A549 (cell line): ENCODE results near the gene C7orf57.

Experiments
- SMC3 ChIP-seq: fragments of >200 bp; sonication (Bioruptor Twin); formaldehyde crosslinking; IDR thresholded peaks from 3 replicates; pipeline ENCODE4 v1.6.1; 2018; ENCODE audit warnings: inconsistent platforms
- TF ChIP-seq, protein P1 (sequence below): fragments of >200 bp; sonication (Bioruptor Twin); formaldehyde crosslinking; IDR thresholded peaks from 3 replicates; pipeline ENCODE4 v1.6.1; 2016
- TF ChIP-seq, protein P2 (sequence below): fragments of >200 bp; sonication (Bioruptor Twin); formaldehyde crosslinking; IDR thresholded peaks from 3 replicates; pipeline ENCODE4 v1.5.1; 2016

DNA sequence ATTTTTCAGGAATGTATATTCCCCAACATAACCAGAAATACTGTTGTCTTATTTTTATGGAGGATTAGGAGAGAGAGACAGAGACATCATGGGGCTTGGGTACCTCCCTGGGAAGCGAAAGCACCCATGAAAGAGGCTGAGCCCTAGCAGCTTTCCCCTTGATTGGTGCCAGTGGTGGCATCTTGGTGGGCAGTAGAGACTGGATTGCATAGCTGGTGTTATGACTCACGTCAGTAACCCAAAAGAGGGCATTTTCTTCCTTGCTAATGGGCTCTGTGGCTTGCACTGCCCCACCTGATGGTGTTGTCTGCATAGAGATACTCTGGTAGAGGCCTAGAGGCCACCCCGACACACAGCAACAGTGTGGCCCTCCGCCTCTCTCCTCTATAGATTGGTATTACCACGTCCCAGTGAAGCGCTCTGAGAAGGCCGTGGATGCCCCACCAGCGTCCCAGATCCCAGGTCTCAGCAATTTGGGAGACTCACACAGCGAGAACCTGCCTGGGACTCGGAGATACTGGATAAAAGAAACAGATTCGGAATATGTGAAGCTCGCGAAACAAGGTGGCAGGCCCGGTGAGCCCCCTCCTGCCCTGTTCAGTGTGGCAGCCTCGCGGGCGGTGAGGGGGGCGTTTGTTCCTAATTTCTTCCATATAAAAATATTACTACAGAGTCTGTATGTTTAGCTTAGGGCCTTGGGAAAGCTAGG, 5.8 kb downstream of the C7orf57 start:
- TF ChIP-seq, protein P1, sequence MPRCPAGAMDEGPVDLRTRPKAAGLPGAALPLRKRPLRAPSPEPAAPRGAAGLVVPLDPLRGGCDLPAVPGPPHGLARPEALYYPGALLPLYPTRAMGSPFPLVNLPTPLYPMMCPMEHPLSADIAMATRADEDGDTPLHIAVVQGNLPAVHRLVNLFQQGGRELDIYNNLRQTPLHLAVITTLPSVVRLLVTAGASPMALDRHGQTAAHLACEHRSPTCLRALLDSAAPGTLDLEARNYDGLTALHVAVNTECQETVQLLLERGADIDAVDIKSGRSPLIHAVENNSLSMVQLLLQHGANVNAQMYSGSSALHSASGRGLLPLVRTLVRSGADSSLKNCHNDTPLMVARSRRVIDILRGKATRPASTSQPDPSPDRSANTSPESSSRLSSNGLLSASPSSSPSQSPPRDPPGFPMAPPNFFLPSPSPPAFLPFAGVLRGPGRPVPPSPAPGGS = no peak
- TF ChIP-seq, protein P2, sequence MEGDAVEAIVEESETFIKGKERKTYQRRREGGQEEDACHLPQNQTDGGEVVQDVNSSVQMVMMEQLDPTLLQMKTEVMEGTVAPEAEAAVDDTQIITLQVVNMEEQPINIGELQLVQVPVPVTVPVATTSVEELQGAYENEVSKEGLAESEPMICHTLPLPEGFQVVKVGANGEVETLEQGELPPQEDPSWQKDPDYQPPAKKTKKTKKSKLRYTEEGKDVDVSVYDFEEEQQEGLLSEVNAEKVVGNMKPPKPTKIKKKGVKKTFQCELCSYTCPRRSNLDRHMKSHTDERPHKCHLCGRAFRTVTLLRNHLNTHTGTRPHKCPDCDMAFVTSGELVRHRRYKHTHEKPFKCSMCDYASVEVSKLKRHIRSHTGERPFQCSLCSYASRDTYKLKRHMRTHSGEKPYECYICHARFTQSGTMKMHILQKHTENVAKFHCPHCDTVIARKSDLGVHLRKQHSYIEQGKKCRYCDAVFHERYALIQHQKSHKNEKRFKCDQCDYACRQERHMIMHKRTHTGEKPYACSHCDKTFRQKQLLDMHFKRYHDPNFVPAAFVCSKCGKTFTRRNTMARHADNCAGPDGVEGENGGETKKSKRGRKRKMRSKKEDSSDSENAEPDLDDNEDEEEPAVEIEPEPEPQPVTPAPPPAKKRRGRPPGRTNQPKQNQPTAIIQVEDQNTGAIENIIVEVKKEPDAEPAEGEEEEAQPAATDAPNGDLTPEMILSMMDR = no peak
- no peak for TF ChIP-seq SMC3
